Activated CD4-positive, alpha-beta T cell treated with anti-CD3 and anti-CD28 coated beads, Interleukin-2, amount 10 ng/mL, durations not matched to agents 24 days and 14 days (primary cell): ENCODE data around the gene CDH7. TPM values are rescaled to one million over a fixed set of nuclear protein-coding genes. Genes with fewer than 3 reads are reported as not detected.

Experiments used
- DNase-seq: peaks from one replicate; pipeline ENCODE4 v3.0.0; 2022
- H3K27ac Mint-ChIP-seq: one replicate; pipeline ENCODE4 v1.8.0; 2022; ENCODE audit warnings: mild to moderate bottlenecking, mixed read lengths
- H3K27me3 Mint-ChIP-seq: one replicate; pipeline ENCODE4 v1.8.0; 2022; ENCODE audit warnings: mixed read lengths
- H3K36me3 Mint-ChIP-seq: one replicate; pipeline ENCODE4 v1.8.0; 2022; ENCODE audit warnings: low read depth, mild to moderate bottlenecking, mixed read lengths
- H3K4me1 Mint-ChIP-seq: one replicate; pipeline ENCODE4 v1.8.0; 2021; ENCODE audit warnings: mixed read lengths
- H3K4me3 Mint-ChIP-seq: one replicate; pipeline ENCODE4 v1.8.0; 2022; ENCODE audit warnings: mild to moderate bottlenecking, moderate library complexity, mixed read lengths
- H3K9me3 Mint-ChIP-seq: one replicate; pipeline ENCODE4 v1.8.0; 2021; ENCODE audit warnings: mixed read lengths
- intact Hi-C: fragments of 100-400 bp; cut with micrococcal nuclease; formaldehyde crosslinking; loops from one replicate; pipeline ENCODE4 v1.15.1; 2023
- total RNA-seq: library from RNA; stranded (reverse); gene quantifications from 2 replicates; pipeline ENCODE4 v1.2.3, GENCODE V29; 2022

The CDH7 gene
- total RNA-seq, 1 donor from 2014 or later: not detected

DNA sequence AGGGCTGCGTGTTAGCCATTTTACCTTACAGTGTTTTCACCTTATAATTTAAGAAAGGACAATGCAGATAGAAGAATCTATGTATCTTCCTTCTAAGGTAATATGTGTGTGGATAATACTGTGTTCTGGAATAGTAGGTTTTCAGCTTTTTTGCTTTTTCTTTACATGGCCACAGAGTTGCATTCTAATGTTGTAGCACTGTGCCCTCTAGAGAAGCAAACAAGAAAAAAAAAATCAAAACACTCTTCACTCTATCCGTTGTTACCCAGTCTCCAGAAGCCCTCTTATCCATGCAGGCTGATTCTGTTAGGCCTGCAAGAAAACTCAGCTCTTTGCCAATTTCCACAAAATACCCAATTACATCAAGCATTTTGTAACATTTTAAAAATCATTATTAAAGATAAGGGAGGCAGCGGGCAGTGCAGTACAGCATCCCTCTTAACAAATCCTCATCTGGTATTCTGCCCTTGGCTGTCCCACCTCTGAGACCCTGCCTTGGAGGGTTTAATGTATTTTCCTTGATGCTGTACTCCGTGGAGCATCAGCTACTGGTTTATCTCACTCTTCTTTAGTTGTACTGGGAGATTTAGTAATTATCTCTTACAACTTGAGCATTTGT is 41.8 kb downstream of the CDH7 start:
- H3K36me3 Mint-ChIP-seq: no peaks in the 10 kb centered on the region
- no peak overlapping the region for H3K27ac Mint-ChIP-seq
- H3K9me3 Mint-ChIP-seq: no peaks in the 10 kb centered on the region
- intact Hi-C loops: no loop called here
- peak; percentile 3 for DNase-seq
- H3K4me1 Mint-ChIP-seq: no peaks in the 10 kb centered on the region
- H3K27me3 Mint-ChIP-seq: no peaks in the 10 kb centered on the region
- H3K4me3 Mint-ChIP-seq: no peak overlapping the region

DNA sequence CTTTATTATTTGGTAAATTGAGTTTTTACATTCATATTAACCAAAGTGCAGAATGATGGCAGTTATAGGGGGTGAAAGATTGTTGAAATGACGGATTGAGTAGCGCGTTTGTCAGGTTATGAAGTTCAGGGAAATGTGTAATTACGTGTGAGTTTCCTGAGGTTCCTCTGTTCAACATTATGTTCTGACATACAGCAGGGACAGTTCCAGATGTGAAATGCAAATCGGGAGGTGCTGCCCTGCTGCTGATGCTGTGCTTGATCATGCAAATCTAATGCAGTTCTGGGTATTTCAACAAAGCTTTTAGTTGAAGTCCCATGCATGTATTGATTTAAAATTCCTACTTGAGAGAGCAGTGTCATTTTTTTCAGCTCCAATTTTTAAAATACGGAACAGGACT is 57.9 kb downstream of the CDH7 start:
- no peaks in the 10 kb centered on the region for H3K9me3 Mint-ChIP-seq
- H3K4me3 Mint-ChIP-seq: no peak overlapping the region
- H3K36me3 Mint-ChIP-seq: no peaks in the 10 kb centered on the region
- no peak overlapping the region for H3K27ac Mint-ChIP-seq
- no peaks in the 10 kb centered on the region for H3K4me1 Mint-ChIP-seq
- intact Hi-C loops: no loop called here
- DNase-seq: no peak
- no peaks in the 10 kb centered on the region for H3K27me3 Mint-ChIP-seq

DNA sequence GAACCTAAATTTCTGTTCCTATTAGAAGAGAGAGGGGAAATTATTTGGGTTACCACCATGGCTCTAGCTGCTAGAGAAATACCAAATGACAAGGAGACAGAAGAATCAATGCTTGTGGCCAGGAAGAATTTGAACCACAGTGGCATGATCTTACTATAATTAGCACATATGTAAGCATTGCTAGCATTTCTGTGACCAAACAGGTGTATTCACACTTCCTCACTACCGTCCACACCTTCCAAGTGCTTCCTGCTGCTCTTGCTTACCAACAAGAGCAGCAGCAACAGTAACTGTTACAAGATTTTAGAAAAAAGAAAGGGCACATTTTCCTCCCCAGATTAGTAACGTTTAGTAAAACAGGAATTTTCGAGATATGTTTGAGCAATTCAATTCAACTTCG is 60.5 kb downstream of the CDH7 start:
- Mint-ChIP-seq H3K36me3 (no peaks in the 10 kb centered on the region), H3K27me3 (no peaks in the 10 kb centered on the region), H3K9me3 (no peaks in the 10 kb centered on the region), H3K4me3 (no peak overlapping the region), H3K4me1 (no peaks in the 10 kb centered on the region), H3K27ac (no peak overlapping the region)
- intact Hi-C loops: no loop called here
- no peak for DNase-seq

DNA sequence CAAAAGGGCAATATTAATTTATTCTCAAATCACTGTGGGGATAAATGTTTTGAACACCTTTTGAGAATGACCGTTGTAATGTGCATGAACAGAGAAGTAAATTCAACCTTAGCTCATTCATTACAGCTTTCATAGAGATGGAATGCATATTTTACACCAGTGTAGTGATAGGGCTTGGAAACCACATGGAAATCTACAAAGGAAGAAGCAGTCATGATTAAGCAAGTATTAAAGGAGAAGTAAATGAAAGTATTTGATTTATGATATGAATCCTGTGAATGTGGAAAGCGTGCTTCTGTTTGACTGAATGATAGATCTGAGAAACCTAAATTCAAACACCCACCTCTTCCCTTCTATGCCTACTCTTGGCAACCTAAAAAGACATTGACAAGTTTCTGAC is 64.7 kb downstream of the CDH7 start:
- no peaks in the 10 kb centered on the region for H3K36me3 Mint-ChIP-seq
- H3K27ac Mint-ChIP-seq: no peak overlapping the region
- no peaks in the 10 kb centered on the region for H3K27me3 Mint-ChIP-seq
- H3K4me1 Mint-ChIP-seq: no peaks in the 10 kb centered on the region
- intact Hi-C loops: no loop called here
- no peak for DNase-seq
- no peaks in the 10 kb centered on the region for H3K9me3 Mint-ChIP-seq
- no peak overlapping the region for H3K4me3 Mint-ChIP-seq

DNA sequence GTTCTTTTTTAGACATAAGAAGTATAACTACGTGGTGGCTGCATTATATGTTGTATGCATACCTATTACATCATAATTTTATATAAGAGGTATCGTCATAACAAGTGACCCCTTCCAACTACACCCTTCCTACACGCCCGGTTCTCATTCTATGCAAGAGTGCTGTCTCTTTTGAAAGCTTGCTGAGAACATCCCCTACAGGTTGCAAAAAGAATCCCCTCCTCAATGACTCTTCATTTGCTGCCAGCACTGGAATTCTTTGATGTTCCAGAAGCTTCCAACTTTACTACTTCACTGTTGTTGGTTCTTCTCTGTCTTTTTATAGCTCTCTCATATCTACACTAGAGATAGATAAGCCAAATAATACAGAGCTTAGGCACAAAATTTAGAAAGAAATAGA is 66.4 kb downstream of the CDH7 start:
- no peaks in the 10 kb centered on the region for H3K27me3 Mint-ChIP-seq
- H3K36me3 Mint-ChIP-seq: no peaks in the 10 kb centered on the region
- H3K4me1 Mint-ChIP-seq: no peaks in the 10 kb centered on the region
- no peaks in the 10 kb centered on the region for H3K9me3 Mint-ChIP-seq
- intact Hi-C loops: no loop called here
- H3K4me3 Mint-ChIP-seq: no peak overlapping the region
- DNase-seq: no peak
- no peak overlapping the region for H3K27ac Mint-ChIP-seq

DNA sequence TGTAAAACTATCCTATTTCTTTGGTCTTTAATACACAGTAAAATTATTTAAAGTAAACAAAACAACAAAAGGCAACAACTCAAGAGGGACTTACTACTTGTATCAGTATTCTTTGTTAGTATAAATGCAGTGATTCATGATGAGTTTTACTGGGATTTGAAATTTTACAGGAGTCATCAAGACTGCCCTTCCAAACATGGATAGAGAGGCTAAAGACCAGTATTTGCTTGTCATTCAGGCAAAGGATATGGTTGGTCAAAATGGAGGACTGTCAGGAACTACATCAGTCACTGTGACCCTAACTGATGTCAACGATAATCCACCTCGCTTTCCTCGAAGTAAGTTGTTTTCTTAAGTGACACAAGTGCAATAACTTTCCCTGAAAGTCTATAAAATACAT is 71.1 kb downstream of the CDH7 start:
- no peaks in the 10 kb centered on the region for H3K9me3 Mint-ChIP-seq
- H3K4me1 Mint-ChIP-seq: no peaks in the 10 kb centered on the region
- H3K27ac Mint-ChIP-seq: no peak overlapping the region
- no peaks in the 10 kb centered on the region for H3K27me3 Mint-ChIP-seq
- no peak for DNase-seq
- no peaks in the 10 kb centered on the region for H3K36me3 Mint-ChIP-seq
- intact Hi-C loops: no loop called here
- H3K4me3 Mint-ChIP-seq: no peak overlapping the region

DNA sequence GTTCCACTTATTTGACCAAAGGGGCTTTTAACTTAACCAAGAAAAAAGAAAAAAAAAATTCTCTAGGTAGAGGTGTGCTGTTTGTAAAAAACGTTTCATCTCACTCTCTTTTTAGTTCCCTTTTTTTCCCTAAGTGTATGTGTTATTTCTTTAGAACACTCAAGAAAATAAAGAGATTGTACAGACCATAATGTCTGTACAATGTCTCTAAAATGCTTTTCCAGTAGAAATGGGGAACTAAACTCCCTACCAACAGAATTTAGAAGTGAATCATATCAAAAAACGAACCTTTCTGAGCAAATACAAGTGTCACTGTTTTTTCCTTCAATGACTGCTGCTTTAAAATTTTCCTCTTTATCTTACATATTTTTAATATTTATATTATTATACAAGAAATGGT is 72.0 kb downstream of the CDH7 start:
- Mint-ChIP-seq H3K9me3 (no peaks in the 10 kb centered on the region), H3K4me3 (no peak overlapping the region), H3K27me3 (no peaks in the 10 kb centered on the region), H3K27ac (no peak overlapping the region), H3K36me3 (no peaks in the 10 kb centered on the region), H3K4me1 (no peaks in the 10 kb centered on the region)
- DNase-seq: no peak
- intact Hi-C loops: no loop called here

DNA sequence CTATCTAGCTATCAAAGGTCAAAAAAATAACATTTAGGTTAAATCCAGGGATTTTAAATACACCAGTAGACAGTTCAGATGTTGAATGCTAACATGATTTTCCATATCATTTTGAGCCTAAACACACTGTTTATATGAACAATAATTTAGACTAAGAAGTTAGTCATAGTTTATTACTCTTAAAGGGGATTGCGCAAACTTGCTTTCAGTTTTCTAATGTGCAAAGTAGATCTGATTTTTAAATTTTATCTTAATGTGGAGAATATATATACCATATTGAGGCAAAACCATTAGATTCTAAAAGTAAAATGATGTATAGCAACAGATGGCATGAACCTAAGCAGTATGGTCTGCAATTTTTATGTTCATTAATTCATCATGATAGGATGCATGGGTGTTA is 76.6 kb downstream of the CDH7 start:
- Mint-ChIP-seq H3K9me3 (no peaks in the 10 kb centered on the region), H3K4me3 (no peak overlapping the region), H3K4me1 (no peaks in the 10 kb centered on the region), H3K27me3 (no peaks in the 10 kb centered on the region), H3K27ac (no peak overlapping the region), H3K36me3 (no peaks in the 10 kb centered on the region)
- DNase-seq: no peak
- intact Hi-C loops: no loop called here

DNA sequence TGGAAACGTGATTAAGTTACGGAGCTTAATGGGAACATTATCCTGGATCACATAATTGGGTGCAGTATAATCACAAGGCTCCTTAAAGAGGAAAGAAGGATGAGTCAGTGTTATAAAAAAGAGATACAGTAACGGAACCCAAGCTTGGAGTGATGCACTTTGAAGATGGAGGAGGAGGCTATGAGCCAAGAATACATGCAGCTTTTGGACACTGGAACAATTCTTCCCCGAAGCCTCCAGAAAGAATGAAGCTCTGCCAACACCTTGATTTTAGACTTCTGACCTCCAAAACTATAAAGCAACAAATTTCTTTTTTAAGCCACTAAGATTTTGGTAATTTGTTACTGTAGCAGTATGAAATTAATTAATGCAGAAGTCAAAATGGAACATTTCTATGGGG is 85.1 kb downstream of the CDH7 start:
- DNase-seq: no peak
- no peaks in the 10 kb centered on the region for H3K27me3 Mint-ChIP-seq
- H3K9me3 Mint-ChIP-seq: no peaks in the 10 kb centered on the region
- no peaks in the 10 kb centered on the region for H3K36me3 Mint-ChIP-seq
- H3K4me3 Mint-ChIP-seq: no peak overlapping the region
- intact Hi-C loops: no loop called here
- H3K27ac Mint-ChIP-seq: no peak overlapping the region
- H3K4me1 Mint-ChIP-seq: no peaks in the 10 kb centered on the region

DNA sequence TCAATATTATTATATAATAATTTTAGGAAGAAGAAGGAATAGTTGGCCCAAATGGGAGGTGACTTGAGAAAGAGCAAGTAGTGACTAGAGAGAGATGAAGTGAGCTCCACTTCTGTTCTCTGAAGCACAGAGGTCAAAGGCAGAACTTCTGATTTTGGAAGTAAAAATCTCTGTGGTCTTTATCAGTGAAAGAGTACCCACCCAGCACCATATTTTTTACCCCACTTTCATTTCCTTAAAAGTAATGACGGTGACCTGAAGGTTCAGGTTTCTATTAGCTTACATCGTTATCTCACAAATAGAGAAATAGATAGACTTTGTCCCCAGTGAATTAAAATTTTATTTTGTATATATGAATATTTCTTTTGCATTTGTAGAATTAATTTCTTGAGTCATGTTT is 95.3 kb downstream of the CDH7 start:
- intact Hi-C loops: no loop called here
- Mint-ChIP-seq H3K27ac (no peak overlapping the region), H3K27me3 (no peaks in the 10 kb centered on the region), H3K4me3 (no peak overlapping the region), H3K9me3 (no peaks in the 10 kb centered on the region), H3K4me1 (no peaks in the 10 kb centered on the region), H3K36me3 (no peaks in the 10 kb centered on the region)
- no peak for DNase-seq

DNA sequence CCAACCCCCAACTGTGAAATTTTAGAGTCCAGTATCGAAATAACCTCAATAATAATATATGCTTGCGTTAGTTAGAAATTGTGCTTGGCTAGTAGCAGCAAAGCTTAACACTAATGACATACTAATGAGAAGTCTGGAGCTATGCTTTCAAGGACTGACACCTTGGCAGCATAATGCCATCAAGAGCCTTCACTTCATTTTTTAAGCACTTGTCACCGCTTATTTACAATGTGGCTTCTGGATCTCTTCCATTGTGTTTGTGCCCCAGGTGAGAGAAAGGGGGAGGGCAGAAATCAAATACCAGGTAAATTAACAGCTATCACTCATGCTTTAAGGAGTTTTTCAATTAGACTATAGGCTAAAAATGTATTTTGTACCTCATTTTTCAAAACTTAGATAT is 101.5 kb downstream of the CDH7 start:
- H3K27me3 Mint-ChIP-seq: no peaks in the 10 kb centered on the region
- H3K4me3 Mint-ChIP-seq: no peak overlapping the region
- H3K4me1 Mint-ChIP-seq: no peaks in the 10 kb centered on the region
- no peak overlapping the region for H3K27ac Mint-ChIP-seq
- intact Hi-C loops: no loop called here
- no peak for DNase-seq
- H3K9me3 Mint-ChIP-seq: peaks cover 3% of the 10 kb centered on the region
- H3K36me3 Mint-ChIP-seq: no peaks in the 10 kb centered on the region

DNA sequence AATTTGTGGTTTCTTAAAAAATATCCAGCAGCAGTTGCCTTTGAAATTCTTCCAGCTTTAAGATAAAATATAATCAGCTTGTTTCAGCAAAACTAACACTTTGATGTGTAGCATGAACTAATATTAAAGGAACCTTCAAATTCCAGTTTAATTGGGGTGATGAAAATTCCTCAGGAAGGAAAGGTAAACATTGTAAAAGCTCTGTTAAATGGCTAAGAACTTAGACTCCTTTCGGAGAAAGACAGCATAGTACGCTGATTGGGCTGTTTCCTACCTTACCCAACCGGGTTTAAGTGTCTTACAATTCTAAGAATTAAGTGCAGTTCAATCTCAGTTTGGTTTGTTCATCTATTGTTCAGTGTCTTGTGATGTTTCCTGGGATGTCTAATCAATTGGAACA is 108.3 kb downstream of the CDH7 start:
- no peak overlapping the region for H3K4me3 Mint-ChIP-seq
- peaks cover 3% of the 10 kb centered on the region for H3K9me3 Mint-ChIP-seq
- H3K27me3 Mint-ChIP-seq: no peaks in the 10 kb centered on the region
- H3K4me1 Mint-ChIP-seq: no peaks in the 10 kb centered on the region
- H3K36me3 Mint-ChIP-seq: no peaks in the 10 kb centered on the region
- H3K27ac Mint-ChIP-seq: no peak overlapping the region
- no peak for DNase-seq
- intact Hi-C loops: no loop called here

DNA sequence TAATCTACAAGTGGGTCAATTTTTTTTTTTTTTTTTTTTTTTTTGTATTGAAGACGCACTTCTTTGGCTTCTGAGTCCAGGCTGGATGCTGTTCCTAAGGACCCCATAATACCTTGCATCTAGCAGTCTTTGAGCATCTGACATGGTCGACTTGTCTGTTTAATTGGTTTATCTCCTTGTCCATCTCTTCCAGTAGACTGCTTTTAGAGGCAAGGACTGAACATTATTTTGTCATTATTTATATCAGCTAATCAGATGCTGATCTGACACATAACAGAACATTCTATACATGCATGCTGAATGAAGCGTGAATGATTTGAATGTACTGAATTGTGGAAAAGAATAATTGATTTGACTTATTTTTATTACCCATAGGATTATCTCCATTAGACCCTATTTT is 118.7 kb downstream of the CDH7 start:
- Mint-ChIP-seq H3K36me3 (no peaks in the 10 kb centered on the region), H3K4me3 (no peak overlapping the region), H3K9me3 (peaks cover 7% of the 10 kb centered on the region), H3K4me1 (no peaks in the 10 kb centered on the region), H3K27ac (no peak overlapping the region), H3K27me3 (no peaks in the 10 kb centered on the region)
- intact Hi-C loops: no loop called here
- DNase-seq: no peak

DNA sequence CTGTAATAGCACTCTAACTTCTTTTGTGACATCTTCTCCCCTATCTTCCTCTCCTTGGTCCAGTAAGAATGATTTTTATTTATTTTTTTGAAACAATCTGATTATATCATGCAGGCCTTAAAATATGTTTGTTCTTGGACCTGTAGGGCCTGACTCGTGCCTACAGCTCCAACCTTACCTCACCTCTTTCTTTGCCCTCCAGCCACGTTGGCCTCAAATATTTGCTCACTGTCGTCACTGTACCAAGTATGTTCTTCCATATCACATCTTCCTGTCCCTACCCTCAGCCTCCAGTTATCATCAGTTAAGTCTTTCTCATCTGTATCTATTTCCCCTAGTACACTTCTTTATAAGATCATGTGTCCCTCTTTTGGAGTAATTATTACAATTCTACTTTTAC is 125.5 kb downstream of the CDH7 start:
- Mint-ChIP-seq H3K9me3 (peaks cover 9% of the 10 kb centered on the region), H3K27ac (no peak overlapping the region), H3K4me3 (no peak overlapping the region), H3K27me3 (no peaks in the 10 kb centered on the region), H3K4me1 (no peaks in the 10 kb centered on the region), H3K36me3 (no peaks in the 10 kb centered on the region)
- intact Hi-C loops: no loop called here
- no peak for DNase-seq

DNA sequence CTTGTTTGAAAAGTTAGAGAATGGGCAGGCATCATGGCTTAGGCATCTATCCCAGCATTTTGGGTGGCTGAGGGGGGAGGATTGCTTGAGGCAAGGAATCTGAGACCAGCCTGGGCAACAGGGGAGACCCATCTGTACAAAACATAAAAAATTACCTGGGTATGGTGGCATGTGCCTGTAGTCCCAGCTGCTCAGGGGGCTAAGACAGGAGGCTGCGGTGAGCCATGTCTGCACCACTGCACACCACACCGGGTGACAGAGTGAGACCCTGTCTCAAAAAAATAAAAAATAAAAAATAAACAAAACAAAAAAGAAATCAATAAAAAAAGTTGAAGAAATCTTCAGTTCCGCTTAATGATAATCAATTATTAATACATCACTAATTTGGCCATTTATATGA is 146.5 kb downstream of the CDH7 start:
- no peak for DNase-seq
- Mint-ChIP-seq H3K27ac (no peak overlapping the region), H3K36me3 (no peaks in the 10 kb centered on the region), H3K27me3 (no peaks in the 10 kb centered on the region), H3K4me1 (no peaks in the 10 kb centered on the region), H3K4me3 (no peak overlapping the region), H3K9me3 (no peaks in the 10 kb centered on the region)
- intact Hi-C loops: no loop called here
